Neural crest cell (in vitro differentiated cells): ENCODE data around the gene SPANXC. TPM values are rescaled to one million over a fixed set of nuclear protein-coding genes. Genes with fewer than 3 reads are reported as not detected.
"Not testable (repeated sequence)": the region's sequence is repeated elsewhere in the genome, so short reads cannot be mapped to it uniquely, and the experiment has no call there.

Source experiments
- DNase-seq: peaks from one replicate; pipeline ENCODE4 v3.0.0; 2021; ENCODE audit warnings: low read depth, mixed read lengths, low spot score
- H3K27ac Mint-ChIP-seq: one replicate; pipeline ENCODE4 v1.8.0; 2021; ENCODE audit warnings: mild to moderate bottlenecking, mixed read lengths; ENCODE audit not compliant: unreplicated experiment
- H3K27me3 Mint-ChIP-seq: 2 replicates; pipeline ENCODE4 v1.8.0; 2021; ENCODE audit warnings: low read depth, mild to moderate bottlenecking, mixed read lengths
- H3K36me3 Mint-ChIP-seq: 2 replicates; pipeline ENCODE4 v1.8.0; 2021; ENCODE audit warnings: low read depth, mild to moderate bottlenecking, mixed read lengths
- H3K4me1 Mint-ChIP-seq: 2 replicates; pipeline ENCODE4 v1.8.0; 2021; ENCODE audit warnings: mixed read lengths
- H3K4me3 Mint-ChIP-seq: one replicate; pipeline ENCODE4 v1.8.0; 2021; ENCODE audit warnings: mild to moderate bottlenecking, mixed read lengths
- H3K9me3 Mint-ChIP-seq: 2 replicates; pipeline ENCODE4 v1.8.0; 2021; ENCODE audit warnings: mixed read lengths
- long read RNA-seq: library from polyadenylated mRNA; unstranded; transcript quantifications from one replicate; pipeline ENCODE4 v2.0.0, GENCODE V29; 2020
- total RNA-seq: library from RNA; stranded (reverse); gene quantifications from 2 replicates; pipeline ENCODE4 v1.2.1, GENCODE V29; 2021
- TF ChIP-seq, protein P1 (sequence below): fragments of 200-600 bp; sonication (generic); conservative IDR thresholded peaks from 2 replicates; pipeline ENCODE4 v1.5.0; 2021; ENCODE audit warnings: antibody characterized with exemption, mild to moderate bottlenecking

The SPANXC gene, protein sequence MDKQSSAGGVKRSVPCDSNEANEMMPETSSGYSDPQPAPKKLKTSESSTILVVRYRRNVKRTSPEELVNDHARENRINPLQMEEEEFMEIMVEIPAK
- not detected in 2 replicates for total RNA-seq
- long read RNA-seq = 0 reads

DNA sequence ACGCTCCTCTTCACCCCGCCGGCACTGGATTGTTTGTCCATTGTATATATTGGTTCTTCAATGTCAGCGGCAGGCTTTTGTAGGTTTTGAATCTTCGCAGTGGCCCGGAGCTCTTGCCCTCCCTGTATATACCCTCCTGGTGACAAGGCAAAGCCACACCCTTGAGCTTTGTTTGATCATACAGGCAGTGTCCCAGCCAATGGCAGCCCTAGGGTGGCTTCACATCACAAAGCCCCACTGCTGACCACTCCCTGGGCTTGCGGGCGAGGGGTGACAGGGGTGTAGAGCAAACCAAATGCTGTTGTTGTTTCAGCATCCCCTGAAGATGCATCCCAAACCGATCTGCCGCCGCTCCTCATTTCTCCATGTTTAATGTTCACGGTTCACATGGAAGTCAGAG lies at the start of gene SPANXC:
SPANXC (minus strand) TSS at position 101 of the 400 bp plus-strand sequence; CDS start at position 41, 60 bp downstream.
- not testable (repeated sequence) for H3K9me3 Mint-ChIP-seq, H3K36me3 Mint-ChIP-seq, H3K27me3 Mint-ChIP-seq, H3K4me1 Mint-ChIP-seq, DNase-seq, H3K4me3 Mint-ChIP-seq, H3K27ac Mint-ChIP-seq

DNA sequence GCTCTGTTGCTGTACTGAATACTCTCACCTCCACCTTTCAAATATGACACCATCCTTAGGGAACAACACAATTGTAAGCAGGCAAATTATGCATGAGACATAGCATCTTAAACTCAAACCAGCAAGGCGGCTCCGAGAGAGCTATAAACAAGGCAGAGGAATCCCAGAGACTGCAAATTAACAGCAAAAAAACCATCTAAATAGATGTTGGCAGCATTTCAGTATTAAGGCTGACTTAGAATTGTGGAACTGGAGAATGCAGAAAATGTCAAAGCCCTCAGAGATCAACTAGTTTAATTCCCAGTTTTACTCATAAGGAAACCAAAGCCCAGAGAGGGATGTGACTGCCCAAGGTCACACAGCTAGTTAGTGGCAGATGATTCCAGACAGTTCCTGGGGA lies 37.2 kb upstream of the SPANXC start:
- Mint-ChIP-seq H3K27ac (no peak overlapping the region), H3K36me3 (no peaks in the 10 kb centered on the region), H3K4me1 (no peaks in the 10 kb centered on the region), H3K9me3 (peaks cover 2% of the 10 kb centered on the region), H3K4me3 (no peak overlapping the region), H3K27me3 (no peaks in the 10 kb centered on the region)
- TF ChIP-seq, protein P1, sequence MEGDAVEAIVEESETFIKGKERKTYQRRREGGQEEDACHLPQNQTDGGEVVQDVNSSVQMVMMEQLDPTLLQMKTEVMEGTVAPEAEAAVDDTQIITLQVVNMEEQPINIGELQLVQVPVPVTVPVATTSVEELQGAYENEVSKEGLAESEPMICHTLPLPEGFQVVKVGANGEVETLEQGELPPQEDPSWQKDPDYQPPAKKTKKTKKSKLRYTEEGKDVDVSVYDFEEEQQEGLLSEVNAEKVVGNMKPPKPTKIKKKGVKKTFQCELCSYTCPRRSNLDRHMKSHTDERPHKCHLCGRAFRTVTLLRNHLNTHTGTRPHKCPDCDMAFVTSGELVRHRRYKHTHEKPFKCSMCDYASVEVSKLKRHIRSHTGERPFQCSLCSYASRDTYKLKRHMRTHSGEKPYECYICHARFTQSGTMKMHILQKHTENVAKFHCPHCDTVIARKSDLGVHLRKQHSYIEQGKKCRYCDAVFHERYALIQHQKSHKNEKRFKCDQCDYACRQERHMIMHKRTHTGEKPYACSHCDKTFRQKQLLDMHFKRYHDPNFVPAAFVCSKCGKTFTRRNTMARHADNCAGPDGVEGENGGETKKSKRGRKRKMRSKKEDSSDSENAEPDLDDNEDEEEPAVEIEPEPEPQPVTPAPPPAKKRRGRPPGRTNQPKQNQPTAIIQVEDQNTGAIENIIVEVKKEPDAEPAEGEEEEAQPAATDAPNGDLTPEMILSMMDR = no peak
- no peak for DNase-seq

DNA sequence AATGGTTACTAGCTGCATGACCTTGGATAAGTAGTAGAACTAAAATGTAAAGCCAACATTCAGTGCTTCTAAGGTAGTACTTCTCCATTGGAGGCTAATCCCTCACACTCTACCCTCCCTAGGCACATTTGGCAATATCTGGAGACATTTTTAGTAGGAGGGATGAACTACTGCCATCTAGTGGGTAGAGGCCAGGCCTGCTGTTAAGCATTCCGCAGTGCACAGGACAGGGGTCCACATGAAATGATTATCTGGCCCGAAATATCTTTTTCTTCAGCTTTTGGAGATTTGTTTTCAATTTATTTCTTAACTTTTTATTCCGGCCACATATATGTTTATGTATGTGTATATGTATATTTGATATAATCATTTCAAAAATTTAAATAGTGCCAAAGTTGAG lies 36.0 kb upstream of the SPANXC start:
- H3K9me3 Mint-ChIP-seq = peaks cover 2% of the 10 kb centered on the region
- no peak overlapping the region for H3K27ac Mint-ChIP-seq
- TF ChIP-seq, protein P1 = peak; percentile 72
- H3K27me3 Mint-ChIP-seq = no peaks in the 10 kb centered on the region
- no peaks in the 10 kb centered on the region for H3K4me1 Mint-ChIP-seq
- H3K4me3 Mint-ChIP-seq = no peak overlapping the region
- H3K36me3 Mint-ChIP-seq = no peaks in the 10 kb centered on the region
- DNase-seq = peak; percentile 1

DNA sequence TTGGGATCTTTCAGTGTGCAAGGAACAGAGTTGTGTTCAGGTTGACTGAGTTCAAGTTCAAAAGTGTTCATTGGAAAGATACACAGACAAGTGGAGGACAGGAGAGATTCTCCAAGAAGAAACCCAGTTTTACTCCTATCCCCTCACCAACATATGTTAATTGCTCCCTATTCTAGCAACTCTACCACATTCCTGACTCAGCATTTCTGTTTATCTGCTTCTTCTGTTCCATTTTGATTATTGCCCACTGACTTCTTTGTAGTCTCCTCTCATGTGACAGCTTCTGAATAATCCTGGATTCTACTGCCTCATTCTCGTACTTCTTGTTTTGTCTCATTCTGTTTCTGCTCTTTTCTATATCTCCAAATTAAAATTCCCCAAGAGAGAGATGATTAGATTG lies 15.8 kb upstream of the SPANXC start:
- H3K4me3 Mint-ChIP-seq = no peak overlapping the region
- H3K27me3 Mint-ChIP-seq = no peaks in the 10 kb centered on the region
- H3K9me3 Mint-ChIP-seq = peaks cover 12% of the 10 kb centered on the region

DNA sequence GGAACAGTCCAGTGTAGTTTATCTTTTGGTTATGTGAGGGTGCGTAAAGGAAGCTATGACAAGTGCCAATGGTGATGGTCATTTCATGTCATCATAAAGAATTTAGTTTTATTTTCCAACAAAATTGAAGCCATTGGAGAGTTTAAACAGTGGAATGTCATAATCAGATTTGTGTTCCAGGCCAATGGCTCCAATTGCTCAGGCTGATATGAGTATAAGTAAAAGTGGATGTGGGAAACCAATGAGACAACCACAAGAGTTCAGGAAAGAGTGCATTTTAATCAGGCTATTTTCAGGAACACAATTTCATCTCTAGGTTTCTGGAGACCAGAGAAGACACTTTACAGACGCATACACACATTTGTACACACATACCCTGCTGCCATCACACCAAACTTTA lies 20.7 kb downstream of the SPANXC start:
- Mint-ChIP-seq H3K27me3 (no peaks in the 10 kb centered on the region), H3K36me3 (no peaks in the 10 kb centered on the region), H3K4me1 (no peaks in the 10 kb centered on the region), H3K9me3 (peaks cover 13% of the 10 kb centered on the region), H3K27ac (no peak overlapping the region), H3K4me3 (no peak overlapping the region)
- no peak for DNase-seq
- TF ChIP-seq, protein P1 = no peak

More for the DNA sequence above, 15.8 kb upstream of the SPANXC start:
- no peaks in the 10 kb centered on the region for H3K36me3 Mint-ChIP-seq
- H3K4me1 Mint-ChIP-seq = no peaks in the 10 kb centered on the region
- H3K27ac Mint-ChIP-seq = no peak overlapping the region
- DNase-seq = no peak
- TF ChIP-seq, protein P1 = no peak

DNA sequence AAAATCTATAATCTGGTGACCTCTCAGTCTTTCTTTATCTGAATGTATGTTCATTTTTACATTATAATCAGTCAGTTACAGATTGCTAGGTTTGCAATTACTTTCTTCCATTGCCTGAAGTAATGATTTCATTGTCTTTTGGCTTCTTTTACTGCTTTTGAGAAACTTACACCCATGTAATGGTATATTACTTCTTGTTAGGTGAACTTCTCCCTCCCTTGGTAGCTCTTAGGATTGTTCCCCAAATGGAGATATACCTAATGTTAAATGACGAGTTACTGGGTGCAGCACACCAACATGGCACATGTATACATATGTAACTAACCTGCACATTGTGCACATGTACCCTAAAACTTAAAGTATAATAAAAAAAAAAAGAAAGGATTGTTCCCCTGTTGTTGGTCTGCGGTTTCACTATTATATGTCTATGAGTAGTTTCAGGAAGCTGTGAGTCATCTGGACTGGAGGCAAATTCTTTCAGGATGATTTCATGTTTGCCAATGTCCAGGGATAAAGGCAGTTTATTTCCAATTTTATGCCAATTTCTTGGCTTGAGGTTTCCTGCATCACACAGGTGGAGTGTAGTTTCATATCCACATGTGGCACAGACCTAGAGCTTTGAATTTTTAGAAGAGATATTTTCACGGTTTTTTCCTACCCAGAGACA lies 21.8 kb downstream of the SPANXC start:
- Mint-ChIP-seq H3K36me3 (no peaks in the 10 kb centered on the region), H3K27ac (no peak overlapping the region), H3K27me3 (no peaks in the 10 kb centered on the region), H3K4me1 (no peaks in the 10 kb centered on the region), H3K4me3 (no peak overlapping the region), H3K9me3 (peaks cover 11% of the 10 kb centered on the region)
- TF ChIP-seq, protein P1 = no peak
- DNase-seq = no peak
